ENCODE measurements around the gene SLC17A9. TPM values are rescaled to one million over a fixed set of nuclear protein-coding genes. Genes with fewer than 3 reads are reported as not detected.

SLC17A9 gene
- total and polyA plus RNA-seq, 2 of the 8 experiments (the other 6 are each of a cell fraction or from before 2014, with no cell fraction given) = 23.5 to 35.2 TPM

DNA sequence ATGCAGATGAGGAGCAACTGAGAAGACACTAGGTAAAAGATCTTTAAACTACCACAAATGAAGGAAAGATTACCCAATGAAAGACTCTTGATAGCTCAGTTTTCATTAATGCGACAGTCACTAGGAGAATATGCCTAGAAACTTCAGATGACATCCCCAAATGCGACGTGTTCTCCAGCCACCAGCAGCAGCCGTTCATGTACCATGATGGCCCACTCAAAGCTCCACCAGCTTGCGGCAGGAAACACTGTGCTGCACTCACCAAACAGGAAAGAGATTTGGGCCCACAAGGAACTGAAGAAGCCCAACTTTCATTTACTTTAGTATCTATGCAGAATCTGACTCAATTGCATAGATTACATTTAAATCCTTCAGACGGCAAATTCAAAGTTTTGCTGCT, 33.7 kb upstream of the SLC17A9 start:
- Histone ChIP-seq H3K14ac (ENCODE audit: insufficient read length) (no peak overlapping the region), H2BK15ac (ENCODE audit: low read length) (no peak overlapping the region), H3K18ac (ENCODE audit: extremely low read depth, low read length) (peak overlapping the region; percentile 10; the same call in 1 of the 2 replicates), H3K4me1 (replicated peaks in 1 of 4; ENCODE audit: control insufficient read depth in 3 of 4, insufficient read depth in 4 of 4, low read length in 3 of 4) (peaks cover 17 to 46% (median 38%) of the 10 kb centered on the region in 4 experiments; a peak in 6 of 7 replicates), H2BK5ac (ENCODE audit: low read depth, low read length) (no peak overlapping the region), H3K23me2 (ENCODE audit: low read depth, low read length) (no peaks in the 10 kb centered on the region), H3K23ac (ENCODE audit: insufficient read length) (no peak overlapping the region), H3K4me2 (ENCODE audit: insufficient read depth in 1 of 2, low read depth in 2 of 2, low read length in 2 of 2) (peak overlapping the region; percentile 15 to 40; a peak in 3 of 4 replicates), H2AFZ (ENCODE audit: low read length) (no peak overlapping the region), H2BK120ac (replicated peaks; ENCODE audit: low read depth, low read length) (no peak overlapping the region), H2BK20ac (ENCODE audit: low read length) (no peak overlapping the region), H3K27ac (ENCODE audit: low read depth, low read length) (no peak overlapping the region), H3K56ac (replicated peaks; ENCODE audit: insufficient read length, low read depth, low read length) (no peak overlapping the region), H4K20me1 (replicated peaks in 1 of 2; ENCODE audit: control insufficient read depth in 1 of 2, insufficient read depth in 2 of 2, low read length in 2 of 2) (peaks cover 54 to 60% of the 10 kb centered on the region in 2 experiments), H4K91ac (replicated peaks; ENCODE audit: insufficient read length, low read length) (no peak overlapping the region), H2BK12ac (ENCODE audit: low read depth, low read length) (no peak overlapping the region), H2AK5ac (ENCODE audit: low read depth, low read length) (no peak overlapping the region), H4K5ac (ENCODE audit: insufficient read length, low read depth, low read length) (no peak overlapping the region), H4K8ac (ENCODE audit: extremely low read depth, insufficient read depth, low read length) (no peak overlapping the region), H3K4ac (replicated peaks; ENCODE audit: insufficient read length, low read depth, low read length) (no peak overlapping the region), H3K27me3 (replicated peaks in 1 of 4; ENCODE audit: control insufficient read depth in 3 of 4, extremely low read depth in 1 of 4, insufficient read depth in 3 of 4, low read length in 3 of 4) (no peaks in the 10 kb centered on the region), H3K9ac (replicated peaks in 1 of 4; ENCODE audit: extremely low read depth in 1 of 4, low read depth in 3 of 4, low read length in 3 of 4) (no peak overlapping the region), H3K36me3 (ENCODE audit: control insufficient read depth in 2 of 4, insufficient read depth in 4 of 4, low read length in 3 of 4) (peaks cover 0 to 3% (median 0%) of the 10 kb centered on the region in 4 experiments; a peak in 2 of 8 replicates), H3K79me2 (ENCODE audit: control insufficient read depth in 1 of 2, insufficient read depth in 2 of 2, low read length in 2 of 2) (peaks cover 77 to 100% of the 10 kb centered on the region in 2 experiments), H3K79me1 (ENCODE audit: low read depth, low read length) (peaks cover 3% of the 10 kb centered on the region), H3K9me3 (ENCODE audit: insufficient read depth in 2 of 2, low read depth in 1 of 2, low read length in 1 of 2) (no peaks in the 10 kb centered on the region), H3K4me3 (ENCODE audit: extremely low read depth in 1 of 4, insufficient read depth in 2 of 4, low read depth in 3 of 4, low read length in 4 of 4) (no peak overlapping the region)
- TF ChIP-seq BACH1 (IDR thresholded peaks at IDR 0.05; ENCODE audit: low read length) (no peak), ZNF274 (IDR thresholded peaks at IDR 0.05; ENCODE audit: borderline replicate concordance, extremely low read depth, low read length) (no peak), SIX5 (IDR thresholded peaks at IDR 0.05; ENCODE audit: low read depth, low read length) (no peak)
- TF ChIP-seq, protein P1, sequence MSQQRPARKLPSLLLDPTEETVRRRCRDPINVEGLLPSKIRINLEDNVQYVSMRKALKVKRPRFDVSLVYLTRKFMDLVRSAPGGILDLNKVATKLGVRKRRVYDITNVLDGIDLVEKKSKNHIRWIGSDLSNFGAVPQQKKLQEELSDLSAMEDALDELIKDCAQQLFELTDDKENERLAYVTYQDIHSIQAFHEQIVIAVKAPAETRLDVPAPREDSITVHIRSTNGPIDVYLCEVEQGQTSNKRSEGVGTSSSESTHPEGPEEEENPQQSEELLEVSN (IDR thresholded peaks at IDR 0.05) = no peak
- ChIA-PET POLR2A (ENCODE audit: partially characterized antibody) (interaction anchor here (0.8 to 20.3 kb wide), 7 partner anchors 7 to 274 kb away, joined by 3 to 363 read pairs (median 14); partner anchors contain the start of genes DIDO1 and GID8), CTCF (ENCODE audit: partially characterized antibody) (interaction anchor here (1.2 to 6.0 kb wide), 7 partner anchors 8 to 60 kb away, joined by 3 to 58 read pairs (median 14); partner anchors contain the start of gene DIDO1)
- DNase-seq (ENCODE audit: low read depth in 1 of 2, low spot score in 2 of 2) (no peak), FAIRE-seq (no peak)
- WGBS, 2 experiments (ENCODE audit: extremely low coverage in 1 of 2, insufficient coverage in 1 of 2, insufficient read length in 1 of 2, insufficient replicate concordance in 2 of 2, low coverage in 1 of 2, low lambda C conversion rate in 2 of 2, missing lambda C conversion rate in 1 of 2) = 78% methylated on average over 6 of the region's 6 CpGs; no CpG with 5 or more reads in 1 of the 2 experiments

Data from H1 (cell line).